Naive B cell (primary cell): ENCODE measurements around the gene TARS3. TPM values are rescaled to one million over a fixed set of nuclear protein-coding genes. Genes with fewer than 3 reads are reported as not detected.
A peak's percentile ranks its signal among the peaks of the same experiment; 100 is the strongest.

ENCODE experiments used
- ATAC-seq, 2 donors: fragments of 150-1000 bp; cut with Tn5 transposase; 2 replicates each; pipeline ENCODE4 v1.10.0; 2021; ENCODE audit warnings: low read depth in 2 of 2, mild to moderate bottlenecking in 2 of 2, moderate library complexity in 2 of 2
- DNase-seq: peaks from one replicate; pipeline ENCODE4 v3.0.0; 2022
- H3K27ac Mint-ChIP-seq, 6 donors: one replicate each; pipeline ENCODE4 v1.8.0; 2020 to 2022; ENCODE audit warnings: mild to moderate bottlenecking in 6 of 6, mixed read lengths in 6 of 6, moderate library complexity in 5 of 6, inconsistent platforms in 2 of 6
- H3K27me3 Mint-ChIP-seq, 3 donors: one replicate each; pipeline ENCODE4 v1.8.0; 2021 to 2022; ENCODE audit warnings: mixed read lengths in 3 of 3, mild to moderate bottlenecking in 1 of 3
- H3K36me3 Mint-ChIP-seq, 2 donors: one replicate each; pipeline ENCODE4 v1.8.0; 2020 to 2022; ENCODE audit warnings: mixed read lengths in 2 of 2, inconsistent platforms in 1 of 2, mild to moderate bottlenecking in 1 of 2
- H3K4me1 Mint-ChIP-seq, 3 donors: one replicate each; pipeline ENCODE4 v1.8.0; 2020 to 2022; ENCODE audit warnings: mixed read lengths in 3 of 3, inconsistent platforms in 1 of 3, mild to moderate bottlenecking in 1 of 3, moderate library complexity in 1 of 3
- H3K4me3 Mint-ChIP-seq, 8 donors: one replicate each; pipeline ENCODE4 v1.8.0; 2020 to 2022; ENCODE audit warnings: mild to moderate bottlenecking in 8 of 8, mixed read lengths in 8 of 8, moderate library complexity in 8 of 8, inconsistent platforms in 2 of 8
- H3K9me3 Mint-ChIP-seq, 7 donors: one replicate each; pipeline ENCODE4 v1.8.0; 2020 to 2022; ENCODE audit warnings: mixed read lengths in 7 of 7, mild to moderate bottlenecking in 5 of 7, inconsistent platforms in 2 of 7, moderate library complexity in 1 of 7
- polyA plus RNA-seq, 6 donors: library from polyadenylated mRNA; unstranded; fragments of 300-500 nt; fragmentation: Illumina TruSeq; gene quantifications; one replicate each; pipeline ENCODE4 v1.2.3, GENCODE V29; 2021; ENCODE audit warnings: low read depth in 6 of 6

The TARS3 gene
- polyA plus RNA-seq, 6 donors from 2014 or later: 6.4 to 27.9 (median 12.0) TPM

DNA sequence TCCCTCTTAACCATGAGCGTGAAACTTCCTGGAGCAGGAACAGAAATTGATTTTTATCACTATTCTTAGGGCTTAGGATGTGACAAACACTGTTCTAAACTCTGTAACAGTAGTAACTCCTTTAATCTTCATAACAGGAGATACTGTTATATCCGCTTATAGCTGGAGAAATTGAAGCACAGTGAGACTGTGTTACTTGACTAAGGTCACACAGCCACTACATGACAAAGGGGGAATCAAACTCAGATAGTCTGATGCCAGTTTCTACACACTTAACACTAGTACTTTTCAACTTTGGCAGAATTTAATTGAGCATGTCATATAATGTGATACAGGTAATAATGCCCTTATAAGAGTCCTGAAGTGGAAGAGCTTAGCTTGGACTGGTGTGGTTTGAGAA is 800 bp upstream of the TARS3 start:
- Mint-ChIP-seq H3K27ac (peak overlapping the region in 3 of 6 donors; percentile 73 to 93 (median 92)), H3K4me1 (peaks cover 9 to 25% (median 25%) of the 10 kb centered on the region in 3 donors), H3K9me3 (peaks cover 0 to 8% (median 4%) of the 10 kb centered on the region in 7 donors), H3K27me3 (no peaks in the 10 kb centered on the region), H3K4me3 (peak overlapping the region in 5 of 8 donors; percentile 32 to 85 (median 55)), H3K36me3 (peaks cover 13 to 18% of the 10 kb centered on the region in 2 donors)
- ATAC-seq (no peak), DNase-seq (no peak)

DNA sequence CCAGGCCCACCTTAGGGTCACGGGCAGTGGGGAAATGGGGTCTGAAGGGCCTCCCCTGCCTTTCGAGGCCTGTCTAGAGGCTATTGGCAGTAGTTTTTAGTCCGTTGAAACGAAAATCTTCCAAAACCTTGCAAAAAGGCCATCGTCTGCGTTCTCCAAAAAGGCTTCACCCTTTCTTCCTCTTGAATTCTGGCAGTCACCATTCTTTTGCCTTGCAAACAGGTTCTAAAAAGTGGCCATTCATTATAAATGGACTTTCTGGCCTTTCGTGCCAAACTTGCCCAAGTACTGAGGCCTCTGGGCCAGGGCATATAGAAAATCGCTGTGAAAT is 367 bp upstream of the TARS3 start:
- Mint-ChIP-seq H3K9me3 (peaks cover 0 to 8% (median 4%) of the 10 kb centered on the region in 7 donors), H3K36me3 (peaks cover 13 to 18% of the 10 kb centered on the region in 2 donors), H3K27ac (peak overlapping the region in 3 of 6 donors; percentile 73 to 93 (median 92)), H3K4me3 (peak overlapping the region in 6 of 8 donors; percentile 32 to 85 (median 51)), H3K4me1 (peaks cover 5 to 23% (median 22%) of the 10 kb centered on the region in 3 donors), H3K27me3 (no peaks in the 10 kb centered on the region)
- ATAC-seq: no peak
- DNase-seq: no peak

DNA sequence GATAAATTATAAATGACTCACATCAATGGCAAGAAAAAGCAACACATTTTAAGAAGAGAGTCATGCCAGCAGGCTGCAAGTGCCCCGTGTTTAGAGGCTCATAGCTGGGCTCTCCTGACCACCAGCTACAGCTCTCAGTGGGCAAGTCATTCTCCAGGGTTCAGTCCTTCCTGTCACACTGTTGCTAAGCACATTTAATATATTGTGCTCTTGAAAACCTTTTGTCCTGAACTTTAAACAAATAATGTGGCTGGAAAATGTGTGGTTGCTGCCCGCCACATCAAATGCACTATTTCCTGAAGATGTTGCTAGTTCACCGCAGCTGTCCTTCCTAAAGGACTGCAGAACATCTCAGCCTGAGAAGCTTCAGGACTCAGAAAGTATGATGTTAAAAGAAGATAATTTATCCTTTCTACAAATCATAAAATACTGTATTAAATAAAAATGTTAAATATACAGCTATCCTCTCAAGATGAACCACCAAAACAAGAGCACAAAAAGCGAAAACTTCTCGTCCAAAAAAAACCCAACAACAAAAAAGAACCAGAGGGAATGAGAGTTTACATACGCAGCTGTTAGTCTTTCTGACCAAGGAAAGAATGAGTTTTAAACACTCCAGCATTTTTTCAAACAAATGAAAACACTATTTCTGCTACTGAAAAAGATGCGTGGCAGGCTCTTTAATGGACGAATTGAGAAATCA is 951 bp downstream of the TARS3 start:
- peak overlapping the region in 5 of 6 donors; percentile 59 to 91 (median 78) for H3K27ac Mint-ChIP-seq
- peaks cover 21 to 30% of the 10 kb centered on the region in 2 donors for H3K36me3 Mint-ChIP-seq
- DNase-seq (peak; percentile 4), ATAC-seq (no peak)
- H3K9me3 Mint-ChIP-seq: peaks cover 0 to 8% (median 4%) of the 10 kb centered on the region in 7 donors
- H3K4me3 Mint-ChIP-seq: peak overlapping the region; percentile 81 to 93 (median 84)
- H3K27me3 Mint-ChIP-seq: no peaks in the 10 kb centered on the region
- H3K4me1 Mint-ChIP-seq: peaks cover 12 to 25% (median 22%) of the 10 kb centered on the region in 3 donors

DNA sequence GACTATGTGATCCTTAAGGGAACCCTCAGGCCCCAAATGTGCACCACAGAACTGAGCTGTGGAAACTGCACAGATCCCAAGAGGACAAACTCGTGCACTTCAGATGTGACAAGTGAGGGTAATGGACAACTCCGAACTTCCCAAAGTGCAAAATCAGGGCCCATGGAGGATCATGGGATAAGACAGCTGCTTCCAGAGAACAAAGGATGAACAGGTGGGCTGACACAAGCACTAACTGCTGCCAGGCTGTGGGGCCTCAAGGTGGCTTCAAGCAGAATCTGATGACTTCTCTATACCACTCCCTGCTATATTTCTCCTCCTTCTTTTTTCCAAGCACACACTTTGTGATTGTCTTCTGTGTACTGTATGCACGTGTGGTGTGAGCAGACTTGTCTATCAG is 5.4 kb downstream of the TARS3 start:
- ATAC-seq (no peak), DNase-seq (no peak)
- no peak overlapping the region for H3K4me3 Mint-ChIP-seq
- no peaks in the 10 kb centered on the region for H3K27me3 Mint-ChIP-seq
- H3K36me3 Mint-ChIP-seq: peaks cover 21 to 30% of the 10 kb centered on the region in 2 donors
- no peak overlapping the region for H3K27ac Mint-ChIP-seq
- H3K4me1 Mint-ChIP-seq: peaks cover 12 to 30% (median 25%) of the 10 kb centered on the region in 3 donors
- peaks cover 0 to 8% (median 4%) of the 10 kb centered on the region in 7 donors for H3K9me3 Mint-ChIP-seq

DNA sequence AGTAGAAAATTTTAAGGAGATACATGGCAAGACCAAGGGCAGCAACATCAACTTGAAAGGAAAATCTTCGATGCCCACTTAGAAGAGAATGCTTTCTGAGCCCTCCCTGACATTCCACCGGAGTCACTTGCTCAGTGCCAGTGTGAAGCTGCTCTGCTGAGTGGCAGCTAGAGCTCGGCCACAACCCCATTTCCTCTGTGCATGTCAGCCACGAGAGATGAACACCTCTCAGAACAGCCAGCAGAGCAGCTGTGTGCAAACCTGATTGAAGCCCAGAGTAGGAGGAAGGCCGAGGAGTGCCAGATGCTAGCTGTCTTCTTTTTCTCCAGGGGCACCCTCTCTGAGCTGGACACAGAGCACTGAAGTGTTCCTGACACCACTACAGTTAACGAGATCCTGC is 12.2 kb downstream of the TARS3 start:
- H3K9me3 Mint-ChIP-seq: no peaks in the 10 kb centered on the region
- no peak overlapping the region for H3K27ac Mint-ChIP-seq
- peaks cover 7 to 10% (median 9%) of the 10 kb centered on the region in 3 donors for H3K4me1 Mint-ChIP-seq
- H3K27me3 Mint-ChIP-seq: no peaks in the 10 kb centered on the region
- H3K36me3 Mint-ChIP-seq: peaks cover 32 to 43% of the 10 kb centered on the region in 2 donors
- ATAC-seq: no peak
- H3K4me3 Mint-ChIP-seq: no peak overlapping the region
- no peak for DNase-seq

DNA sequence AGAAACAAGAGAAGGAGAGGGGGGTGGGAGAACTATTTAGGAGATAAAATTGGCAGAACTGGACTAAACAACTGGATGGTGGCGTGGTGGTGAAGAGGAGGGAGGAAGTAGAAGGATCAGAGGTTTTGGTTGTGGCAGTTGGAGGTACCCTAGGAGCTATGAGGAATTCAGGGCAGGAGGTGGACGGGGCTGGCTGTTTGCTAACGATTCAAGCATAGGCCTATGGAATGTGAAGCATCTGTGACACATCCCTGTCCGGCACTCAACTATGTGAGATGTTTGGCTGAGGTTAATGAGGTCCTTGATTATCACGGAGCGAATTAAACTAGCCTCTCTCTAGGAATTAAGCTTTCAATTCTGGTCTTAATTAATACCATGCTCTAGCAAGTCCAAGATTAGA is 13.5 kb downstream of the TARS3 start:
- Mint-ChIP-seq H3K36me3 (peaks cover 36 to 43% of the 10 kb centered on the region in 2 donors), H3K27ac (peak overlapping the region in 1 of 6 donors; percentile 65), H3K4me1 (peaks cover 7 to 10% (median 9%) of the 10 kb centered on the region in 3 donors), H3K4me3 (no peak overlapping the region), H3K9me3 (no peaks in the 10 kb centered on the region), H3K27me3 (no peaks in the 10 kb centered on the region)
- DNase-seq (no peak), ATAC-seq (no peak)

DNA sequence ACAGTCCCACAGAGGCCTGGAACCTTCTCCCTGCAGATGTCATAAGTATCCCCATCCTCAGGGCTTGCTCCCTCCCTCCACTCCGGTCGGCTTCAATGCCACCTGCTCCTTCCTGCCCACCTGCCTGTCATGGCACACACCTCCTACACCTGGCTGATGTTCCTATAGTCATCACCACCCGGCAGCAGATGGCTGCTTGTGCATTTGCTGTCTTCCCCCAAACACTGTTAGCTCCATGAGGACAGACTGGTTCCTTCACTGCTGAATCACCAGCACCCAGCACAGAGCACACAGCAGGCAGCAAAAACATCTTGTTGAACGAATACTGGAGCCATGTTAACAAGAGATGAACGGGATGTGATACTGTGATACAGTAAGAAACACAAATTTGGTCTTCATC is 14.8 kb downstream of the TARS3 start:
- Mint-ChIP-seq H3K36me3 (peaks cover 47 to 49% of the 10 kb centered on the region in 2 donors), H3K4me1 (peaks cover 7 to 10% (median 9%) of the 10 kb centered on the region in 3 donors), H3K9me3 (no peaks in the 10 kb centered on the region), H3K4me3 (no peak overlapping the region), H3K27ac (peak overlapping the region in 1 of 6 donors; percentile 26), H3K27me3 (no peaks in the 10 kb centered on the region)
- ATAC-seq: no peak
- DNase-seq: no peak

DNA sequence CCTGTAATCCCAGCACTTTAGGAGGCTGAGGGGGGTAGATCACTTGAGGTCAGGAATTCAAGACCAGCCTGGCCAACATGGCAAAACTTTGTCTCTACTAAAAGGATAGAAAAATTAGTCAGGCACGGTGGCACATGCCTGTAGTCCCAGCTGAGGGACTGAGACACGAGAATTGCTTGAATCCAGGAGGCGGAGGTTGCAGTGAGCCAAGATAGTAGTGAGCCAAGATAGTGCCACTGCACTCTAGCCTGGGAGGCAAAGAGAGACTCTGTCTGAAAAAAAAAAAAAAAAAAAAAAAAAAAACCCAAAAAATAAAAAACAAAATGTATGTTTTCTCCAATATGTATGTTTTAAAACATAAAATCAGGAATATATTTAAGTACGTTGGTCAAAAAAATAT is 16.3 kb downstream of the TARS3 start:
- H3K4me1 Mint-ChIP-seq: peaks cover 8 to 10% (median 10%) of the 10 kb centered on the region in 3 donors
- ATAC-seq: no peak
- DNase-seq: no peak
- peak overlapping the region in 1 of 6 donors; percentile 53 for H3K27ac Mint-ChIP-seq
- peaks cover 41 to 43% of the 10 kb centered on the region in 2 donors for H3K36me3 Mint-ChIP-seq
- H3K9me3 Mint-ChIP-seq: no peaks in the 10 kb centered on the region
- no peak overlapping the region for H3K4me3 Mint-ChIP-seq
- no peaks in the 10 kb centered on the region for H3K27me3 Mint-ChIP-seq

DNA sequence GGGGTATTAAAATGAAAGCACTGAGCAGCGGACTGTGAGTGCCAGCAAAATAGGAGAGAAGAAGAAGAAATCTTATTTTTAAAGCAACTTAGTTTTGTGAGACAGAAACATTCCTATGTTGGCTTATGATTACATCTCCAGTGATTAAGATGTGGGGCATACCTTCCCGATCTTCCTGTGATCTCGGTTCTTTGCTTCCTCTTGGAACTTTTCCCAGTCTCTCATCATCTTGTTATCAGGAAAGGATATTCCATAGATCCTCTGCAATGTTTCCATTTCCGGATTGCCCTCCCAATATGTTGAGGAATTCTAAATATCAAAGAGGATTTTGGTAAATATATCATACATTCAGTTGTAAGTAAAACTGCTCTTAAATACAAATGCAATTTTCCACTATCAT is 22.2 kb downstream of the TARS3 start:
- Mint-ChIP-seq H3K36me3 (peaks cover 23 to 39% of the 10 kb centered on the region in 2 donors), H3K27ac (peak overlapping the region; percentile 55 to 96 (median 84)), H3K4me3 (peak overlapping the region; percentile 24 to 87 (median 76)), H3K27me3 (no peaks in the 10 kb centered on the region), H3K4me1 (peaks cover 23 to 30% (median 24%) of the 10 kb centered on the region in 3 donors), H3K9me3 (no peaks in the 10 kb centered on the region)
- DNase-seq: no peak
- ATAC-seq: peak in 1 of 2 donors; percentile 39

DNA sequence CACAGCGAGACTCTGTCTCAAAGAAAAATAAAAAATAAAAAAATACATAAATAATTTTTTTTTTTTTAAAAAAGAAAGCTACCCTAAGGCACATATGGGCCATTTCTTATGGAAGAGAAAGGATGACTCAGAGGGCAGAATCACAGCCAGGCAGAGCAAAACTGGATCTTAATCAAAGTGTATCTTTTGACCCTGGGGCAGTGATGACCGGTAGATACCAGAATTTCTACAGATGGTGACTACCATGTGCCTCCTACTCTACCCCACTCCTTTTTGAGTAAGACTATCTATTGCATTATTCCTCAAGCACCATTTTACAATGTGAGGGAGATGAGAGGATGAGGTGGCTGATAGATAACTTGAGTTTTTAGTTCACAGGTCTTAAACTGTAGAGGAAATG is 26.0 kb downstream of the TARS3 start:
- Mint-ChIP-seq H3K4me1 (peaks cover 37 to 48% (median 45%) of the 10 kb centered on the region in 3 donors), H3K4me3 (no peak overlapping the region), H3K36me3 (peaks cover 32 to 35% of the 10 kb centered on the region in 2 donors), H3K27me3 (no peaks in the 10 kb centered on the region), H3K9me3 (peaks cover 0 to under 1% (median 0%) of the 10 kb centered on the region in 7 donors), H3K27ac (no peak overlapping the region)
- ATAC-seq (no peak), DNase-seq (no peak)

DNA sequence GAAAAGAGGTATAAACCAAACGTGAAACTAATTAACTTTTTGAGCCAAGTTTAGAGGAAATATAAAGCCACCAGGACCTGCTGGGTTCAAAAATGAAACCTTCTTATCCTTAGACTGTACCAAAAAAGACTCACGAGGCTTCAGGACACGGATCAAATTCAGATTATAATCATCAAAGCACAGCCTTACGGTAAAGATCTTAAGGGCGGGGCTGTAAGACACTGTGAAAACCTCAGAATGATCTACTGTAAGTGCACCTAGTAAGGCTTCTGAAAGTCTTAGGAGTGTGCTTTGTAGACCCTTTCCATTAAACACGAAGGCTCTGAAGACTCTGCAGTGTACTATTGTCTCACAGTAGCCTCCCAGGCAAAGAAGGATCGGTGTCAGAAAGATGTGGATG is 26.8 kb downstream of the TARS3 start:
- H3K27ac Mint-ChIP-seq: peak overlapping the region in 1 of 6 donors; percentile 76
- H3K27me3 Mint-ChIP-seq: no peaks in the 10 kb centered on the region
- no peak for ATAC-seq
- peaks cover 0 to 5% (median 0%) of the 10 kb centered on the region in 7 donors for H3K9me3 Mint-ChIP-seq
- H3K36me3 Mint-ChIP-seq: peaks cover 38 to 44% of the 10 kb centered on the region in 2 donors
- no peak overlapping the region for H3K4me3 Mint-ChIP-seq
- H3K4me1 Mint-ChIP-seq: peaks cover 40 to 50% (median 44%) of the 10 kb centered on the region in 3 donors
- DNase-seq: no peak

DNA sequence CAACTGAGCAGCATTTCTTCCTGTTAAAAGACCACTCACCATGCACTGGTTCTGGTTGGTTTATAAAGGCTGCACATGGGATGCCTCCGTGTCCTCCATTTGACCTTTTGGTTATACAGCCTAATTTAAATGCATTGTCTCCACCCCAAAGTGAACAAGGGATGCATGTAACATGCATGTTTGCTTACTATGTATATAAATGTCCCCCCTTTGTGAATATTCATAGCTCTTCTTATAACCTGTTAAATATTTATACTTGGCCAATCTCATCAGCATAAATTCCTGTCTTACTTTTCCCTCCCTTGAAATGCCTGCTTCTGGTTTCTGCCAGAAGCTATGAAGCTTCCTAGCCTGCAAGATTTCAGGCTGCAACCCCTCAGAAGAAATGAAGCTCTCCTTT is 27.4 kb downstream of the TARS3 start:
- DNase-seq (no peak), ATAC-seq (no peak)
- H3K36me3 Mint-ChIP-seq: peaks cover 39 to 50% of the 10 kb centered on the region in 2 donors
- H3K27me3 Mint-ChIP-seq: no peaks in the 10 kb centered on the region
- H3K4me3 Mint-ChIP-seq: peak overlapping the region in 2 of 8 donors; percentile 3 to 25
- peaks cover 34 to 43% (median 38%) of the 10 kb centered on the region in 3 donors for H3K4me1 Mint-ChIP-seq
- H3K9me3 Mint-ChIP-seq: peaks cover 0 to 5% (median 0%) of the 10 kb centered on the region in 7 donors
- H3K27ac Mint-ChIP-seq: peak overlapping the region in 2 of 6 donors; percentile 29 to 49

DNA sequence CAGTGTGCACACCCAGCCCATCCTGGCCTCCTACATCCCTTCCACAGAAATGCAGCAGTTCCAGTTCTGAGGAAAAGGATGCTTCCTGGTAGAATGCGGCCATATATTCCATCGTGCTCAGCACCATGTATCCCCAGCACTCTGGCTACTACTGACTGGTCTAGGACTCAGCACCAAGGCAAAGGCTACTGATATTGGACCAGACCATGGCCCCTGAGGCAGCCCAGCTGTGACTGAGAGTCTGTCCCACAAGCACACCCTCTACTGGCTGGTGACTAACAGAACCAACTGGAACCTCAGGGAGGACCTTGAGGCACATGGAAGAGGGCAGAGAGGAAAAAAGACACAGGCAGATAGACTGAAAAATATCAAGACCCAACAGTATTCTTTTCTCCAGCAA is 30.0 kb downstream of the TARS3 start:
- peak overlapping the region in 1 of 8 donors; percentile 77 for H3K4me3 Mint-ChIP-seq
- H3K9me3 Mint-ChIP-seq: peaks cover 0 to 5% (median 0%) of the 10 kb centered on the region in 7 donors
- peaks cover 23 to 32% (median 23%) of the 10 kb centered on the region in 3 donors for H3K4me1 Mint-ChIP-seq
- no peaks in the 10 kb centered on the region for H3K27me3 Mint-ChIP-seq
- ATAC-seq: no peak
- peak overlapping the region in 2 of 6 donors; percentile 61 to 82 for H3K27ac Mint-ChIP-seq
- peaks cover 30 to 46% of the 10 kb centered on the region in 2 donors for H3K36me3 Mint-ChIP-seq
- no peak for DNase-seq
